CD4-positive, alpha-beta T cell treated with Interleukin-15 for 1 hour (primary cell): ENCODE data around the gene CCDC134.

Experiments
- DNase-seq: peaks from one replicate; pipeline ENCODE4 v3.0.0-alpha.2; 2020

The CCDC134 gene

DNA sequence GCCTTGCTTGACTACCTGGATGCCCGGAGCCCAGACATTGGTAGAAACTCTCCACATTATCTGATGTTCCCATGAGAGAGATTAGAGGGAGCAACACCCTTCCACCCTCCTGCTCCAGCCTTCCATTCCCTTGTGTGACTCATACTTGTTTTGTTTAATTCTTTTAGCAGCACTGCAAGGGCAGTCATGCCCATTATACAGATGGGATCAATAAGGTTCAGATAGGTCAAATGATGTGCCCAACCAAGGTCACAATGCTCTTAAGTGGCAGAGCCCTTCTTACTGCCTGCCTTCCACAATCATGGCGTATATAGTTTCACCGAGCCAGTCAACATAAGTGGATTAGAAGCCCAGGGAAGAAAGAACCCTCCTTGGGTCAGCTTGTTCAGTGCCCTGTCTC is 6.6 kb upstream of the CCDC134 start:
- DNase-seq = no peak

- no peak for DNase-seq
Measured at GRCh38 chr22:41798736-41799135, 1.7 kb upstream of the CCDC134 start.

DNA sequence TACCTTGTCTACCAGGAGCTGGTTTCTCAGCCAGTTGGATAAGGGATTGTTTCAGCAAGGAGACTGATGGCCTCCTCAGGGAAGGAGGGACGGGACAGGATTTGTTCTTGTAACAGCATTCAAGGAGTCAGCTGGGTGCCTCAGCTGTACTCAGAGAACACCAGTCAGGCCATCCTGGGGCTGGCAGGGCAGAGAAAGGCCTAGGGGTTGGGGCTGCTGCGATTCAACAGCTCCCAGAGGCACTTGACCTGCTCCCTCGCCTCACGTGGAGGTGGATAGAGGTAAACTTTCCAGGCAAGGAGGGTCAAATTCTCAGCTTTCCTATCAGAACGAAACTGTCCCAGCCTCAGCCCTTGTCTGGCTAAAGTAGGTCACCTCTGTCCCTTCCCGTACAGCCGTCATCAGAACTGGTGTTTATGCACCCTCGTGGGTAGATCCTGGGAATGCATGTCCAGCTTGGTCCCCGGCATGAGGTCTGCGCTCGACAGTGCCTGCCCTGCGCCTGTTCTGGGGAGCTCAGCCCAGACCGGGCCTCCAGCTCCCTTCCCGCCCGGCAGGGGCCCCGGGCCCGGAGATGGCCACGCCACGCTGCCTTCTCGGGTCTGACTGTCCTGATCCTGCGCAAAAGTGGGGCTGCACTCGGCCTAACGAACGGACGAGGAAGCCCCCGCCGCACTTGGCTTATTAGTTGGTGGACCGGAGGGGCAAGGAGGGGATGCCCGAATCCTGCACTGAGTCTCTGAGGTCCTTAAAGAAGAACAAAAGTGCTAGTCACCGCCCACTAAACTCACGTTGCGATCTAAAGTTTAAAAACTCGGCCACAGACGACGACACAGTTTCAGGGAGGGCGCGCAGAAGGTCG is 762 bp upstream of the CCDC134 start:
- DNase-seq = no peak

DNA sequence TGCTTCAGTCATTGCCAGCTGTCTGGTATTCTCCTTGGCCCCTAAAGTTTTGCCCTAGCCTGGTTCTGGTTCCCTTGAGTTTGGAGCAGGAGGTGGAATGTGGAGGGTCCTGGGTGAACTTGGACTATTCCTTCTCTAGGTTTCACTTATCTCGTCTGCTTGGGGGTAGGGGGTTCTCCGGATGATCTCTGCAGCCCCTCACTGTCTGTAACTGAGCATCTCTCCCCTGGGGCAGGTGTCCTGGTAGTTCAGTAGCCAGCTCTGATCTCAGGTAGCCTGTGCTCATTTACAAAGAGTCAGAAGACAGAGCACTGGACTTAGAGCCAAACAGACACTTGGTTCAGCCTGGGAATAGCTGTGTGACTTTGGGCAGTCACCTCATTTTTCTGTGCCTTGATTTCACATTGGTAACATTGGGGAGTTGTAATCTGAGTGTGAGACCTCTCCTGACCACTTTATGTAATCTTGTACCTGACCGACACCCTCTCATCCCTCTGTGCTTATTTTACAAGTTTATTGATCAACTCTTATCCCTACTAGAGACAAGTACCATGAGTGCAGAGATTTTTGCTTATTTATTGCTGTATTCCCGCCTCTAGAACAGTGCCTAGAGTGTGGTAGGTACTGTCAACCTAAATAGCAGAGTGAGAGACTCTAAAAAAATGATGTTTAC is 804 bp downstream of the CCDC134 start:
- DNase-seq = no peak

DNA sequence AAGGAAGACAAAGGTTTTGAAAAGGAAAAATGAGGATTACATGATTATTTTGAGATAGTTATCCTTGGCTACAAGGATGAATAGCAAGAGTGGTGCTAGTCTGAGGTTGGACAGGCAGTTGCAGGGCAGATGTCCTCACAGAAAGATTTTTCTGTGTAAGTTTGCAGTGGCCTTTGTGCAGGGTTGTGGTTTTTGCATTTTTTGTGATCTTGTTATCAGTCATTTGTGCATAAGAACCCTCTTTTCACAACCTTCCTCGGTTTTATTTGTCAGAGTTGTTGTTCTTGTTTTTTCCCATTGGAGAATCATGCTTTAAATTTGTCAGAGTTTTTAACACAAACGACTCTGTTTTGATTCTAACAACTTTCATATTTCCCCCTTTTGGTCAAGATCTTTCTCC is 1.4 kb downstream of the CCDC134 start:
- DNase-seq = no peak

DNA sequence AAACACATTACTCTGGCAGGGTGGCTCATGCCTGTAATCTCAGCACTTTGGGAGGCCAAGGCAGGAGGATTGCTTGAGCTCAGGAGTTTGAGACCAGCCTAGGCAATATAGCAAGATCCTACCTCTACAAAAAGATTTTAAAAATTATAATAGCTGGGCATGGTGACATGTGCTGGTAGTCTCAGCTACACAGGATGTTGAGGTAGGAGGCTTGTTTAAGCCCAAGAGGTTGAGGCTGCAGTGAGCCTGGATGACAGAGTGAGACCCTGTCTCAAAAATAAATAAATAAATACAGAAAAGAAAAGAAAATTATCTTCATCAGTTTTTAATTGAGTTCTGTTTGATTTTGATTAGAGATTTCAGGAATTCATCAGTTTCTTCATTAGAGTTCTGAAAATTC is 5.2 kb downstream of the CCDC134 start:
- DNase-seq = no peak

DNA sequence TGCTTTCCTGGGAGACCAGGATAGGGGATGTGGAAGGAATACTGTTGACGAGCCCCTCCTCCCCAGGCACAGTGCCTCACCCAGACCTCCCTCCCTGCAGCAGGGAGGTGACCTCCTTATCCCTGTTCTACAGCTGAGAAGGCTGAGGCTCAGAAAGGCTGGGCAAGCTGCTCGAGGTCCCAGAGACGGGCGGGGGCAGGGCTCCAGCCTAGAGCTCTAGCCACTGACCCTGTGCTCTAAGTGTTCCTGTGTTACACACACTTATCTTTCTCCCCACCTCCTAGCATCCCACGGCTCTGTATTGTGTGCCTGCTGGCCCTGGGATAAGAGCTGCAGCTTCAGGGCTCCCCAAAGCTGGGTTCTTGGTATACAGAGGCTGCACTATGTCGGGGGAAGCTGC is 7.9 kb downstream of the CCDC134 start:
- DNase-seq = no peak

DNA sequence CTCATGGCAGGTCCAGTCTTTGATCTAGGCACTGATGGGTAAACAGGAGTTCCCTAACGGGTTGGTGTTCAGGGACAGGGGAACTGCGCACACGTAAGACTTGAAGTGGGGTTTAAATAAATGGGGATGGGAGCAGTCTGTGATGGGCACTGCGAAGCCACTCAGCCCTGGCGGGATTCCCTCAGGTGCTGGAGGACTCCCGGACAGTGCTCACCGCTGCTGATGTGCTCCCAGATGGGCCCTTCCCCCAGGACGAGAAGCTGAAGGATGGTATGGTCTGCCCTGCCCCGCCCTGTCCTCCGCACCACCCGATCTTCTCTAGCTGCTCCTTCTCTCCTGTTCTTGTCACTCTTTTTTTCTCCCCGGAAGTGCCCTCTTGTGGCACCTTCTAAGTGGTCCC is 9.5 kb downstream of the CCDC134 start:
- DNase-seq = no peak

DNA sequence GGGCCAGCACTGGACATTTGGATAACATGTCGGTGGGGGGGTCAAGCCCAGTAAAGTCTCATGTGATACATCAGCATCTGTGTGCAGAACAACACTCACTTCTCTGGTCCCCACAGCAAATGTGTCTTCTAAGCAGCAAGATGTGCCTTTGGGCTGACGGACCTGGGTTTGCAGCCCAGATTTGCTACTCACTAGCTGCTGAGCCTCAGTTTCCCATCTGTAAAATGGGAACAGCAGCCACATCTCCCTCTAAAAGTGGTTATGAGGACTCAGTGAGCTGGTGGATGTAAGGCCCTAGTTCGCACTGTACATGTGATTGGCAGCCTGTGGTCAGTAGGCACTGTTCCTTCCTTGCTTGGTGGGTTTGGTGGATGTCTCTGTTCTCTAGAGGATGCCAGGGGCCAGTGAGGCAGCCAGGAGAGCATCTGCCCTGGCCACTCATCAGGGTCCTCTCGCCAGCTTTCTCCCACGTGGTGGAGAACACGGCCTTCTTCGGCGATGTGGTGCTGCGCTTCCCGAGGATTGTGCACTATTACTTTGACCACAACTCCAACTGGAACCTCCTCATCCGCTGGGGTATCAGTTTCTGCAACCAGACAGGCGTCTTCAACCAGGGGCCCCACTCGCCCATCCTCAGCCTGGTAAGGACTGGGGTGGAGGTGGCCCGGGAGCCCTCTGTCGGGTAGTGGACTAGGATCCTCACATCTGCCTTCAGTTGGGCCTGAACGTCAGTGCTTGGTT is 12.5 kb downstream of the CCDC134 start:
- no peak for DNase-seq

DNA sequence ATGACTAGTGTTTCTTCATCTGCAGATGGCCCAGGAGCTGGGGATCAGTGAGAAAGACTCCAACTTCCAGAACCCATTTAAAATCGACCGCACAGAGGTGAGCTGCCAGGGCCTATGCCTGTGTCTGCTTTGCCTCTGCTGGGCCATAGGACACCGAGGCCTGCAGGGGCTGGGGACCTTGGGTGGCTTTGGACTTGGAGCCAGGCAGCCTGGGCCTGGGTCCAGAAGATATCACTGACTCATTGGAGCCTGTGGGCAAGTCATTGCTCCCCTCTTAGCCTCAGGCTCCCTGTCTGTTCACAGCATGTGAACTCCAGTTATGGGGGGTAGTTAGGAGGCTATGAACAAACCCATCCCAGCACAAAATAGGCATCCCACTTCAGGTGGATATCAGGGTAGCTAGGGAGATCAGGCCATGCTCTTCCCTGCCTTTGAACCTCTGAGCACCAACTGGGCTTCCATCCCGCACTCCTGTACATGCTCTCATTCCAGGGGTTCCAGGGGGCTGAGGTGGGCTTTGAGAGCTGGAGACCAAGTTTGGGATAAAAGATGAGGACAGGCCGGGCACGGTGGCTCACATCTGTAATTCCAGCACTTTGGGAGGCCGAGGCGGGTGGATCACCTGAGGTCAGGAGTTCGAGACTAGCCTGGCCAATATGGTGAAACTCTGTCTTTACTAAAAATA is 13.4 kb downstream of the CCDC134 start:
- DNase-seq = no peak

DNA sequence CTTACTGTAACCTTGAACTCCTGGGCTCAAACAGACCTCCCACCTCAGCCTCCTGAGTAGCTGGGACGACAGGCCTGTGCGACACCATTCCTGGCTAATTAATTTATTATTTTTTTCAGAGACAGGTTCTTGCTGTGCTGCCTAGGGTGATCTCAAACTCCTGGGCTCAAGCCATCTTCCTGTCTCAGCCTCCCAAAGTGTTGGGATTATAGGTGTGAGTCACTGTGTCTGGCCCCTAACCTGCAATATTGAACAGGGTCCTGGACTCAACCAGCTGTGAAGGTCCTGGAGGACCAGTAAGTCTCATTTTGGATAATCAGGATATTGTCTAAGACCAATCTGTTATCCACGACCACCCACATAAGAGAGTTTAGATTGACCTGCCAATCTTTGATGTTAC is 15.2 kb downstream of the CCDC134 start:
- no peak for DNase-seq

- DNase-seq = no peak
Measured at GRCh38 chr22:41816241-41816640, 15.8 kb downstream of the CCDC134 start.

GRCh38 chr22:41816871-41817270 is 16.4 kb downstream of the CCDC134 start:
- no peak for DNase-seq

DNA sequence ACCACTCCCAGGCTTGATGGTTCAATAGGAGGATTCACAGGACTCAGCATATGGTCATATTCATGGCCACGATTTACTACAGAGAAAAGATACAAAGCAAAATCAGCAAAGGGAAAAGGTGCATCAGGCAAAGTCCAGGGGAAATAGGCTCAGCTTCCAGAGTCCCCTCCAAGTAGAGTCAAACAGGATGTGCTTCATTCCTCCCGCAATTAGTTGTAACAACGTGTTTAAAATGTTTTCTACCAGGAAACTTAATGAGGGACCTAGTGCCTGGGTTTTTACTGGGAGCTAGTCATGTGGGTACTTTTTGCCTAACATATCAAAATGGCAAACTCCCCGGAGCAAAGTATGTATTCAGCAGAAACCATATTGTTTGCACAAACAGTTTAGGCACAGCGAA is 17.5 kb downstream of the CCDC134 start:
- no peak for DNase-seq

GRCh38 chr22:41818596-41818995 is 18.1 kb downstream of the CCDC134 start:
- no peak for DNase-seq

GRCh38 chr22:41819257-41819656 is 18.8 kb downstream of the CCDC134 start:
- no peak for DNase-seq

DNA sequence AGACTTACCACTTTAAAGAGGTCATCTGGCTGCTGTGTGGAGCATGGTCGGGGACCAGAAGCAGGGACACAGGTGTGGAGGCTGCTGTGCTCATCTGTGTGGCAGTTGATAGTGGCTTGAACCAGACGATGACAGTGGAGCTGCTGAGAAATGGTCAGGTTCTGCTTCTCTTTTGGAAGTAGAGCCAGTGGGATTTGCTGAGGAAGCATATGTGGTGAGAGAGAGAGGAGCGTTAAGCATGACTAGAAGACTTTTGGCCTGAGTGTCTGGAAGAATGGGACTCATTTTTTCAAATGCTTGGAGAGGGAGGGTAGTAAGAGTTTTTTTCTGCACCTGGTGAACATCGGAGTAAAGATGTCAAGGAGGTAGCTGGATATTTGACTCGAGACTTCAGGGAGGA is 20.0 kb downstream of the CCDC134 start:
- DNase-seq = no peak

DNA sequence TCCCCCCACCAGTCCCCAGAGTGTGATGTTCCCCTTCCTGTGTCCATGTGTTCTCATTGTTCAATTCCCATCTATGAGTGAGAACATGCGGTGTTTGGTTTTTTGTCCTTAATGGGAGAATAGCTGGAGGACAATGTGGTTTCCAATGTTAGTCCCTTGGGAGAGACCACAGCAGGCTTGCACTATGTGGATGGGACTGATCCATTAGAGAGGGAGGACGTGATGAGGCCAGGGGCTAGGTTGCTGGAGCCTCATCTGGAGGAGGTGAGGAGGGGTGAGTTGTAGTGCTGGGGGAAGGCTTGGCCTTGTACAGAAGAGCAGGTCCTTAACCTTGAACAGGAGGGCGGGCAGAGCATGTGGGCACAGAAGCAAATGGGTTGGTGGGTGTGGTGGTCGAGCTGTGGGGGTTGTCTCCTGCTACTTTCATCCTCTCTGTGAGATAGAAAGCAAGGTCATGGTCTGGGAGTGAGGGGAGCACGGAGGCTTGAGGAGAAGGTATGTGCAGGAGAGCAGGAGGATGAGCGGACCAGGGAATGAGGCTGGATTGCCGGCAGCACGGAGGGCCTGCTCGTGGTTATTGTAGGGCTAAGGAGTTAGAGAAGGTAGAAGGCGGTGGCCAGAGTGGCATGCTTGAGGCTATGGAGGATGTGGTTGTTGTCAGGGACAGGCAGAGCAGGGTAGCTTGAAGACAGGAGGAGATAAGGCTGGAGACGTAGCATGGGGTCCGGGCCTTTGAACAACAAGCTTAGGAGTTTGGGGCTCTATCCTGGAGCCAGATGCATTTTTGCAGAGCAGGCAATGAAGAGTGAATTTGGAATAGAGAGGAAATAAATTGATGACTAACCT is 21.2 kb downstream of the CCDC134 start:
- DNase-seq = no peak

- peak; percentile 35 for DNase-seq
Measured at GRCh38 chr22:41822317-41823057, 22.0 kb downstream of the CCDC134 start.

DNA sequence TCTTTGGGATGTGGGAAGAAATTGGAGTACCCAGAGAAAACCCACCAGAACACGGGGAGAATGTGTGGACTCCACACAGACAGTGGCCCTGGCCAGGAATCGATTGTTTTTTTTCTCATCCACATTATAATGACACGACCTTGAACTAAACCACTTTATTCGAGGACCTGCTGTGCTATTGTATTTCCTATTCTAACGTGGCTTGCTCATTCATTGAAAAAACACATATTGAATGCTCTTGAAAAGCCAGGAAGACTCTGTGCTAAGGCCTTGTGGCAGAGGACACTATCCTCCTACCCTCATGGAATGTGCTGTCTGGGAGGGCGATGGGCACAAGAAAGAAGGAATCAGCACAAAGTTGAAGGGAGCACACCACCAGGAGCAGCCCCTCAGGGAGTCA is 23.3 kb downstream of the CCDC134 start:
- no peak for DNase-seq

GRCh38 chr22:41825376-41825775 is 24.9 kb downstream of the CCDC134 start:
- DNase-seq = no peak

- DNase-seq = no peak
Measured at GRCh38 chr22:41826021-41826420, 25.5 kb downstream of the CCDC134 start.
